Glutamatergic neuron (in vitro differentiated cells): ENCODE data around the gene ANO4. TPM values are rescaled to one million over a fixed set of nuclear protein-coding genes. Genes with fewer than 3 reads are reported as not detected.
A peak's percentile ranks its signal among the peaks of the same experiment; 100 is the strongest.

Experiments
- DNase-seq: peaks from one replicate; pipeline ENCODE4 v3.0.0; 2022
- H3K27ac Mint-ChIP-seq: one replicate; pipeline ENCODE4 v1.8.0; 2020; ENCODE audit warnings: mild to moderate bottlenecking, mixed read lengths, inconsistent platforms; ENCODE audit not compliant: unreplicated experiment
- H3K27me3 Mint-ChIP-seq: one replicate; pipeline ENCODE4 v1.8.0; 2020; ENCODE audit warnings: mild to moderate bottlenecking, moderate library complexity, mixed read lengths, inconsistent platforms; ENCODE audit not compliant: unreplicated experiment
- H3K36me3 Mint-ChIP-seq: one replicate; pipeline ENCODE4 v1.8.0; 2020; ENCODE audit warnings: mild to moderate bottlenecking, mixed read lengths, inconsistent platforms; ENCODE audit not compliant: unreplicated experiment
- H3K4me1 Mint-ChIP-seq: one replicate; pipeline ENCODE4 v1.8.0; 2020; ENCODE audit warnings: mild to moderate bottlenecking, low read depth, mixed read lengths, inconsistent platforms; ENCODE audit not compliant: unreplicated experiment
- H3K4me3 Mint-ChIP-seq: one replicate; pipeline ENCODE4 v1.8.0; 2020; ENCODE audit warnings: mild to moderate bottlenecking, mixed read lengths, inconsistent platforms; ENCODE audit not compliant: unreplicated experiment
- H3K9me3 Mint-ChIP-seq: one replicate; pipeline ENCODE4 v1.8.0; 2020; ENCODE audit warnings: mild to moderate bottlenecking, moderate library complexity, mixed read lengths, inconsistent platforms; ENCODE audit not compliant: unreplicated experiment
- total RNA-seq: library from RNA; stranded (reverse); fragmentation: NEBNext Ultra II Directional; extraction: Animal tissue kit (Norgen Biotek cat#: 25700); gene quantifications from one replicate; pipeline ENCODE4 v1.2.1, GENCODE V29; 2021; ENCODE audit not compliant: unreplicated experiment
- TF ChIP-seq, protein P1 (sequence below): fragments of 200-600 bp; sonication (generic); IDR thresholded peaks from one replicate; pipeline ENCODE4 v1.5.0; 2021; ENCODE audit not compliant: partially characterized antibody, unreplicated experiment

Gene ANO4
- total RNA-seq, 1 donor from 2014 or later: 38.0 TPM

DNA sequence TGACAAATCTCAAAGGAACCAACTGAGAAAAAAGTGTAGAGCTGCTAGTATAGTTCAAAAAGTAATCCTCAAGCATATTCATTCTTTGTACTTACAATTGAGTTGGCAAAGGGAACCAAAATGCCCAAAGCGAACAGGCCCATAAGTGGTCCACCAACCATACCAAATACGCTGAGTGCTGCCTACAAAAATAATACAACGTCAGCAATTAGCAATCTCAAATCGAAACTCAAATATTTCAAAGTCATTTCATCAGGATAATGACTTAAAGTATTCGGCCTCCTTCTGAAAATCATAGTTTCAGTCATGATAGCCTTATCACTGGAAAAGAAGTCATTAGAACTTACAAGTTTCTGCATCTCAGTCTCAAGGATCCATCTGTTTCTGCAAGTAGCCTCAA, 373.4 kb downstream of the ANO4 start:
- no peak overlapping the region for H3K27ac Mint-ChIP-seq
- H3K4me3 Mint-ChIP-seq: no peak overlapping the region
- TF ChIP-seq, protein P1, sequence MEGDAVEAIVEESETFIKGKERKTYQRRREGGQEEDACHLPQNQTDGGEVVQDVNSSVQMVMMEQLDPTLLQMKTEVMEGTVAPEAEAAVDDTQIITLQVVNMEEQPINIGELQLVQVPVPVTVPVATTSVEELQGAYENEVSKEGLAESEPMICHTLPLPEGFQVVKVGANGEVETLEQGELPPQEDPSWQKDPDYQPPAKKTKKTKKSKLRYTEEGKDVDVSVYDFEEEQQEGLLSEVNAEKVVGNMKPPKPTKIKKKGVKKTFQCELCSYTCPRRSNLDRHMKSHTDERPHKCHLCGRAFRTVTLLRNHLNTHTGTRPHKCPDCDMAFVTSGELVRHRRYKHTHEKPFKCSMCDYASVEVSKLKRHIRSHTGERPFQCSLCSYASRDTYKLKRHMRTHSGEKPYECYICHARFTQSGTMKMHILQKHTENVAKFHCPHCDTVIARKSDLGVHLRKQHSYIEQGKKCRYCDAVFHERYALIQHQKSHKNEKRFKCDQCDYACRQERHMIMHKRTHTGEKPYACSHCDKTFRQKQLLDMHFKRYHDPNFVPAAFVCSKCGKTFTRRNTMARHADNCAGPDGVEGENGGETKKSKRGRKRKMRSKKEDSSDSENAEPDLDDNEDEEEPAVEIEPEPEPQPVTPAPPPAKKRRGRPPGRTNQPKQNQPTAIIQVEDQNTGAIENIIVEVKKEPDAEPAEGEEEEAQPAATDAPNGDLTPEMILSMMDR: no peak
- H3K27me3 Mint-ChIP-seq: peaks cover 4% of the 10 kb centered on the region
- H3K4me1 Mint-ChIP-seq: no peaks in the 10 kb centered on the region
- no peaks in the 10 kb centered on the region for H3K36me3 Mint-ChIP-seq
- no peaks in the 10 kb centered on the region for H3K9me3 Mint-ChIP-seq
- DNase-seq: no peak

DNA sequence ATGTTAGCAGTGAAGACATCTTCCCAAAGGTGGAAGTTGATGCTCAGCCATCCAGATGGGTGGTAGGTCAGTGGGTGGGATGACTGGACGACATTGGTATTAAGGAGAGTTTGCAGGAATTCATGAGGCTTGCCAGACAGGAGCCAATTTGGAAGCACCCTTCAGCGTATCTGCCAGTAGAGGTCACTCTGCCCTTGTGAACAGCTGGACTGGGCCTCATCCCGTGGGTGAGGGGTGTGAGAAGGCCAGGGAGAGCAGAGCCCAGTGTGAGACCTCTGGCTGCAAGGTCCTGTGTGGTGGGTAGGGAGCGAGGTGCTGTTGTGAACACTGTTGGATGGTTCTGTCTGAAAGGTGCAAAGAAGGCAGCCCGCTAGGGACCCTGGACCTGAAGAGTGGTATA, 377.7 kb downstream of the ANO4 start:
- TF ChIP-seq, protein P1: no peak
- Mint-ChIP-seq H3K36me3 (no peaks in the 10 kb centered on the region), H3K4me3 (no peak overlapping the region), H3K4me1 (no peaks in the 10 kb centered on the region), H3K9me3 (no peaks in the 10 kb centered on the region), H3K27ac (no peak overlapping the region), H3K27me3 (peaks cover 6% of the 10 kb centered on the region)
- peak; percentile 57 for DNase-seq

DNA sequence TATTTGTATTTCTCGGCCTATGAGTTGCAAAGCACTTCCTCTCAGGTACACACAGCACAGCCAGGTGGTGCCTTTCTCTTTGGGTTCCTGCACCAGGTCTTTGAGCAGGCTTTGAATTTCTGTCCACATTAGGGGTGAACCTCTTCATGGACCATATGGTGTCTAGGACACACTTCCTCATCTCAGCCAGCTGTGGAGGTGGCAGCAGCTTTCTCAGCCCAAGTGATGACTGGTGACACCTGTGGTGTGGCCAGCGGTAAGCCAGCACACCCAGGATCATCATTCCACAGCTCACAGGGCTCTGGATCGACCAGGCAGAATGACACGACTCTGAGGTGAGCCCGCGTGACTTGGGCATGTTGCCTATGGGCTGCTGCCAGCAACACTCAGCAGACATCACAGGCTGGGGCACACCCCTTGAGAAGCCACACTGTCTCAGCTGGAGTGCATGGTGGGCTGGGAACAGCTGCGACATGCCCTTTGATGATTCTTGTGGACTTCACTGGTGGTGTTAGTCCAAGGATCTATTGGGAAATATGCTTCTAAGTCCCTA, 378.7 kb downstream of the ANO4 start:
- Mint-ChIP-seq H3K27ac (no peak overlapping the region), H3K36me3 (no peaks in the 10 kb centered on the region), H3K4me1 (no peaks in the 10 kb centered on the region), H3K4me3 (no peak overlapping the region), H3K9me3 (no peaks in the 10 kb centered on the region), H3K27me3 (peaks cover 6% of the 10 kb centered on the region)
- DNase-seq: no peak
- TF ChIP-seq, protein P1: no peak

DNA sequence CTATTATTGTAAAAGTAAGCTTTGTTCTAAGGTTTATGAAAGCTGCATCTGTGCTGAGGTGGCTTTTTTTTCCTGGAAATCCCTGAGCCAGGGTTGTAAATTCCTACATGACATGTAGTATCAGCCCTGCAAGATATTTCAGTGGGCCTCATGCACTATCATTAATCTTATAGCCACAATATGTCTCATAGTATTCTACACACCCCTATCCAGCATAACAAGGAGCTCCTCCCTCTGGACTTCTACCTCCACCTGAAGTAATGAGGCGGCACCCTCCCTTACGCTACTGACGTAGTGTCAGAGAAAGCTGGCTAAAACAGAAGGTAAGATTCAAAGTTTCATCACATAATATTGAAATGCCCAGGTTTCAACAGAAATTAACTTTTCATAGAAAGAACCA, 380.0 kb downstream of the ANO4 start:
- TF ChIP-seq, protein P1: no peak
- peaks cover 4% of the 10 kb centered on the region for H3K27me3 Mint-ChIP-seq

More for the DNA sequence above, 380.0 kb downstream of the ANO4 start:
- Mint-ChIP-seq H3K4me1 (no peaks in the 10 kb centered on the region), H3K9me3 (no peaks in the 10 kb centered on the region), H3K4me3 (no peak overlapping the region), H3K36me3 (no peaks in the 10 kb centered on the region), H3K27ac (no peak overlapping the region)
- DNase-seq: no peak

Other genes starting within 250 kb of the ANO4 start
- gene GAS2L3, start 221.1 kb upstream of the ANO4 start, total RNA-seq: 56.2 TPM